Measurements from ENCODE around the gene LRP2BP. TPM values are rescaled to one million over a fixed set of nuclear protein-coding genes. Genes with fewer than 3 reads are reported as not detected.
"Not testable (repeated sequence)": the region's sequence is repeated elsewhere in the genome, so short reads cannot be mapped to it uniquely, and the experiment has no call there.

LRP2BP gene
- total and polyA plus RNA-seq, 2 experiments from 2014 or later = 0.28 to 1.7 TPM

GRCh38 chr4:185328586-185328985 is 67.1 kb downstream of the LRP2BP start (continued):
- TF ChIP-seq, protein P1, sequence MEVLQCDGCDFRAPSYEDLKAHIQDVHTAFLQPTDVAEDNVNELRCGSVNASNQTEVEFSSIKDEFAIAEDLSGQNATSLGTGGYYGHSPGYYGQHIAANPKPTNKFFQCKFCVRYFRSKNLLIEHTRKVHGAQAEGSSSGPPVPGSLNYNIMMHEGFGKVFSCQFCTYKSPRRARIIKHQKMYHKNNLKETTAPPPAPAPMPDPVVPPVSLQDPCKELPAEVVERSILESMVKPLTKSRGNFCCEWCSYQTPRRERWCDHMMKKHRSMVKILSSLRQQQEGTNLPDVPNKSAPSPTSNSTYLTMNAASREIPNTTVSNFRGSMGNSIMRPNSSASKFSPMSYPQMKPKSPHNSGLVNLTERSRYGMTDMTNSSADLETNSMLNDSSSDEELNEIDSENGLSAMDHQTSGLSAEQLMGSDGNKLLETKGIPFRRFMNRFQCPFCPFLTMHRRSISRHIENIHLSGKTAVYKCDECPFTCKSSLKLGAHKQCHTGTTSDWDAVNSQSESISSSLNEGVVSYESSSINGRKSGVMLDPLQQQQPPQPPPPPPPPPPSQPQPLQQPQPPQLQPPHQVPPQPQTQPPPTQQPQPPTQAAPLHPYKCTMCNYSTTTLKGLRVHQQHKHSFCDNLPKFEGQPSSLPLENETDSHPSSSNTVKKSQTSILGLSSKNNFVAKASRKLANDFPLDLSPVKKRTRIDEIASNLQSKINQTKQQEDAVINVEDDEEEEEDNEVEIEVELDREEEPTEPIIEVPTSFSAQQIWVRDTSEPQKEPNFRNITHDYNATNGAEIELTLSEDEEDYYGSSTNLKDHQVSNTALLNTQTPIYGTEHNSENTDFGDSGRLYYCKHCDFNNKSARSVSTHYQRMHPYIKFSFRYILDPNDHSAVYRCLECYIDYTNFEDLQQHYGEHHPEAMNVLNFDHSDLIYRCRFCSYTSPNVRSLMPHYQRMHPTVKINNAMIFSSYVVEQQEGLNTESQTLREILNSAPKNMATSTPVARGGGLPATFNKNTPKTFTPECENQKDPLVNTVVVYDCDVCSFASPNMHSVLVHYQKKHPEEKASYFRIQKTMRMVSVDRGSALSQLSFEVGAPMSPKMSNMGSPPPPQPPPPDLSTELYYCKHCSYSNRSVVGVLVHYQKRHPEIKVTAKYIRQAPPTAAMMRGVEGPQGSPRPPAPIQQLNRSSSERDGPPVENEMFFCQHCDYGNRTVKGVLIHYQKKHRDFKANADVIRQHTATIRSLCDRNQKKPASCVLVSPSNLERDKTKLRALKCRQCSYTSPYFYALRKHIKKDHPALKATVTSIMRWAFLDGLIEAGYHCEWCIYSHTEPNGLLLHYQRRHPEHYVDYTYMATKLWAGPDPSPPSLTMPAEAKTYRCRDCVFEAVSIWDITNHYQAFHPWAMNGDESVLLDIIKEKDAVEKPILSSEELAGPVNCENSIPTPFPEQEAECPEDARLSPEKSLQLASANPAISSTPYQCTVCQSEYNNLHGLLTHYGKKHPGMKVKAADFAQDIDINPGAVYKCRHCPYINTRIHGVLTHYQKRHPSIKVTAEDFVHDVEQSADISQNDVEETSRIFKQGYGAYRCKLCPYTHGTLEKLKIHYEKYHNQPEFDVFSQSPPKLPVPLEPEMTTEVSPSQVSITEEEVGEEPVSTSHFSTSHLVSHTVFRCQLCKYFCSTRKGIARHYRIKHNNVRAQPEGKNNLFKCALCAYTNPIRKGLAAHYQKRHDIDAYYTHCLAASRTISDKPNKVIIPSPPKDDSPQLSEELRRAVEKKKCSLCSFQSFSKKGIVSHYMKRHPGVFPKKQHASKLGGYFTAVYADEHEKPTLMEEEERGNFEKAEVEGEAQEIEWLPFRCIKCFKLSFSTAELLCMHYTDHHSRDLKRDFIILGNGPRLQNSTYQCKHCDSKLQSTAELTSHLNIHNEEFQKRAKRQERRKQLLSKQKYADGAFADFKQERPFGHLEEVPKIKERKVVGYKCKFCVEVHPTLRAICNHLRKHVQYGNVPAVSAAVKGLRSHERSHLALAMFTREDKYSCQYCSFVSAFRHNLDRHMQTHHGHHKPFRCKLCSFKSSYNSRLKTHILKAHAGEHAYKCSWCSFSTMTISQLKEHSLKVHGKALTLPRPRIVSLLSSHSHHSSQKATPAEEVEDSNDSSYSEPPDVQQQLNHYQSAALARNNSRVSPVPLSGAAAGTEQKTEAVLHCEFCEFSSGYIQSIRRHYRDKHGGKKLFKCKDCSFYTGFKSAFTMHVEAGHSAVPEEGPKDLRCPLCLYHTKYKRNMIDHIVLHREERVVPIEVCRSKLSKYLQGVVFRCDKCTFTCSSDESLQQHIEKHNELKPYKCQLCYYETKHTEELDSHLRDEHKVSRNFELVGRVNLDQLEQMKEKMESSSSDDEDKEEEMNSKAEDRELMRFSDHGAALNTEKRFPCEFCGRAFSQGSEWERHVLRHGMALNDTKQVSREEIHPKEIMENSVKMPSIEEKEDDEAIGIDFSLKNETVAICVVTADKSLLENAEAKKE (CRISPR knock-in tag; IDR thresholded peaks at IDR 0.05) = no peak
- TF ChIP-seq ZNF331 (CRISPR knock-in tag; IDR thresholded peaks at IDR 0.05; ENCODE audit: low read depth) = no peak
- no peak for TF ChIP-seq JUNB (IDR thresholded peaks at IDR 0.05; ENCODE audit: unreplicated experiment)
- no peak for TF ChIP-seq EZH2 (IDR thresholded peaks at IDR 0.05; ENCODE audit: low read depth, unreplicated experiment)

DNA sequence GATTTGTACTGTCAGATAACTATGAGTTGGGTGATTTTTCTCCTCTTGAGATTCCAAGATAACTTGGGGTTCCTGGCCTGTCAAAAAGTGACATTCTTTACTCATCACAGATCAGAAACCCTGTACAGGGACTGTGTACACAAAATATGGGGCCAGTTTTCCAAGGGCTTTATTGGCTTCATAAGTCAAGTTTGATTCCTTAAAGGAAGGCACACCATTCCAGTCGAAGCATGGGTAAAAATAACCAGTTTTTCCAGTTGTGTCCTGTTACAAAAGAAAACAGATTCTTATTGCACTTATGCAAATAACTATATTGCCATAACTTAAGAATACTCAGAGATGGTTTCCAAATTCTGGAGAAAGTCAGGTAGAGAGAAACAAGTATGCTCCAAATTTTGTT is 70.0 kb downstream of the LRP2BP start:
- H3K4me2 ChIP-seq; H3K27me3 Mint-ChIP-seq (ENCODE audit: insufficient read depth, low read depth, poor library complexity); H3K4me1 Mint-ChIP-seq; H2AFZ ChIP-seq; H3K27ac ChIP-seq (ENCODE audit: low read depth); H3K4me1 ChIP-seq (ENCODE audit: insufficient read depth); H3K9me2 ChIP-seq (ENCODE audit: insufficient read depth); DNase-seq (ENCODE audit: low spot score); H4K20me1 ChIP-seq (replicated peaks; ENCODE audit: insufficient read depth); H3F3A ChIP-seq (replicated peaks; ENCODE audit: low read depth); H3K79me2 ChIP-seq (replicated peaks; ENCODE audit: insufficient read depth); H3K4me3 ChIP-seq; H3K4me3 Mint-ChIP-seq; H3K27me3 ChIP-seq (ENCODE audit: insufficient read depth); ATAC-seq; H3K27ac Mint-ChIP-seq: not testable (repeated sequence)
- Mint-ChIP-seq H3K36me3 (ENCODE audit: low read depth) (peaks cover 73% of the 10 kb centered on the region), H3K9me3 (peaks cover 42% of the 10 kb centered on the region)
- peaks cover 17% of the 10 kb centered on the region; the same call in 1 of the 2 replicates for H3K36me3 ChIP-seq (ENCODE audit: insufficient read depth)

DNA sequence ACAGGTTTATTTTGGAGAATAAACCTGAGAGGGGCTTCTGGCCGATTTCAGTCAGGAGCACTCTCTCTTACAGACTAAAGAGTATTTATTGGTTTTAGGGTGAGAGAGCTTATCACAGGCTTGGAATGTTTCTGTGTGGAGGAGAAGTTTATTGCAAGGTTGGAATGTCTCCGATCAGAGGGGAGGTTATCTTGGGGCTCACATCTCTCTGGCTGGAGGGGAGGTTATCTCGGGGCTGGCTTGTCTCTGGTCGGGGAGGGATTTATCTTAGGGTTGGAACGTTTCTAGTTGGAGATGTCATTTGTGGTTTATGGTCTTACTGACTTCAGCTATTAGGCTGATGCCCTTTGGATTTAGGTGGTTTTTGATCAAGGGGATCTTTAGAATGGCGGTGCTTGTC is 71.4 kb downstream of the LRP2BP start:
- H2AFZ ChIP-seq; H3K27me3 Mint-ChIP-seq (ENCODE audit: insufficient read depth, low read depth, poor library complexity); H3K27ac Mint-ChIP-seq; H3F3A ChIP-seq (replicated peaks; ENCODE audit: low read depth); H3K4me1 ChIP-seq (ENCODE audit: insufficient read depth); H3K4me3 ChIP-seq; H3K27me3 ChIP-seq (ENCODE audit: insufficient read depth); H3K27ac ChIP-seq (ENCODE audit: low read depth); H3K4me1 Mint-ChIP-seq; ATAC-seq; H3K4me3 Mint-ChIP-seq; DNase-seq (ENCODE audit: low spot score); H3K9me2 ChIP-seq (ENCODE audit: insufficient read depth); H4K20me1 ChIP-seq (replicated peaks; ENCODE audit: insufficient read depth); H3K79me2 ChIP-seq (replicated peaks; ENCODE audit: insufficient read depth); H3K4me2 ChIP-seq: not testable (repeated sequence)
- Mint-ChIP-seq H3K9me3 (peaks cover 38% of the 10 kb centered on the region), H3K36me3 (ENCODE audit: low read depth) (peaks cover 73% of the 10 kb centered on the region)
- H3K36me3 ChIP-seq (ENCODE audit: insufficient read depth) = peaks cover 21% of the 10 kb centered on the region; the same call in 1 of the 2 replicates
